HG03354 (cell line): ENCODE results near the gene NASP.

Source experiments
- ATAC-seq: cut with Tn5 transposase; IDR thresholded peaks from one replicate; pipeline ENCODE4 v1.9.1; 2021; ENCODE audit warnings: mild to moderate bottlenecking; ENCODE audit not compliant: unreplicated experiment, poor library complexity, severe bottlenecking

NASP gene

GRCh38 chr1:45583666-45584350 is at the start of gene NASP:
NASP (plus strand) TSS chr1:45584041; CDS start chr1:45584147, 106 bp downstream.
- ATAC-seq, result peak; percentile 63

GRCh38 chr1:45535988-45536766 is 47.7 kb upstream of the NASP start:
- no peak for ATAC-seq

- no peak for ATAC-seq
These were observed 47.0 kb upstream of the NASP start for GRCh38 chr1:45536886-45537285.

- no peak for ATAC-seq
These were observed 42.6 kb upstream of the NASP start for GRCh38 chr1:45541193-45541592.

- no peak for ATAC-seq
These were observed 41.2 kb upstream of the NASP start for GRCh38 chr1:45542591-45542990.

- ATAC-seq, result no peak
These were observed 40.0 kb upstream of the NASP start for GRCh38 chr1:45543581-45544417.

GRCh38 chr1:45544530-45544929 is 39.3 kb upstream of the NASP start:
- no peak for ATAC-seq

GRCh38 chr1:45545019-45545493 is 38.8 kb upstream of the NASP start:
- ATAC-seq, result peak; percentile 58

GRCh38 chr1:45545553-45546310 is 38.1 kb upstream of the NASP start:
- no peak for ATAC-seq

- peak; percentile 87 for ATAC-seq
These were observed 33.2 kb upstream of the NASP start, which contains the start of gene AKR1A1 for GRCh38 chr1:45550401-45551351. AKR1A1 (plus strand) TSS chr1:45550826; CDS start chr1:45561795, 10,969 bp downstream.

GRCh38 chr1:45551684-45552083 is 32.2 kb upstream of the NASP start:
- ATAC-seq, result no peak

GRCh38 chr1:45552331-45552730 is 31.5 kb upstream of the NASP start:
- no peak for ATAC-seq

- no peak for ATAC-seq
These were observed 29.6 kb upstream of the NASP start for GRCh38 chr1:45554198-45554597.

GRCh38 chr1:45557422-45557944 is 26.4 kb upstream of the NASP start:
- ATAC-seq, result no peak

- no peak for ATAC-seq
These were observed 20.0 kb upstream of the NASP start for GRCh38 chr1:45563843-45564242.

GRCh38 chr1:45566722-45567121 is 17.1 kb upstream of the NASP start:
- ATAC-seq, result no peak

- no peak for ATAC-seq
These were observed 15.9 kb upstream of the NASP start for GRCh38 chr1:45567911-45568310.

GRCh38 chr1:45568421-45568820 is 15.4 kb upstream of the NASP start:
- no peak for ATAC-seq
